Hypothalamus (tissue), 51 donors: Measurements from ENCODE around the gene NLK.
"Not testable (repeated sequence)": the region's sequence is repeated elsewhere in the genome, so short reads cannot be mapped to it uniquely, and the experiment has no call there.

Source experiments
- DNase-seq, 51 donors: peaks; one replicate each; lab custom pipeline; 2025; lab: John Stamatoyannopoulos, UW

The NLK gene

DNA sequence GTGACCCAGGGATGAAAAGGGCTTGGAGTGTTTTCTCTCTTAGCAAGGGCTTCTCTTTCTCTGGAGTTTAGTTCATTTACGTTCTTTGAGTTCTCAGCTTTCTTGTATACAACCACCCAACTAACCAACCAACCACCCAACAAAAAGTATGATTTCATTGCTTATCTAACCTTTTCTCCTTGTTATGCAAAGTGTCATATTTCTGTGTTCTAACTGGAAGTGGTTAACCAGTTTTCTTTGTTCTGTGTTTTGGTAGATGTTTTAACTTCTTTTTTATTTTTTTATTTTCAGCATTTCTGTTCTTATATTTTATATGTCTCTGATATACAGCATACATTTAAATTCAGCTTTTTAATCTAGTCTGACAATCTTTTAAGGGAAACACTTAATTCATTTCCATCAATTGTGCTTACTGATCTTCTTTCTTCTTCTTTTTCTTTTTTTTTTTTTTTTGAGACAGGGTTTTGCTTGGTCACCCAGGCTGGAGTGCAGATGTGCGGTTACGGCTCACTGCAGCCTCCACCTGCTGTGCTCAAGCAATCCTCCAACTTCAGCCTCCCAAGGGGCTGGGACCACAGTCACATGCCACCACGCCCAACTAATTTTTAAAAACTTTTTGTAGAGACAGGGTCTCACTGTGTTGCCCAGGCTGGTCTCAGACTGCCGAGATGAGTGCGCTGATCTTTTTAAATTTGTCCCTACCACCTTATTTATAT lies 29.6 kb downstream of the NLK start:
- DNase-seq: no peak

DNA sequence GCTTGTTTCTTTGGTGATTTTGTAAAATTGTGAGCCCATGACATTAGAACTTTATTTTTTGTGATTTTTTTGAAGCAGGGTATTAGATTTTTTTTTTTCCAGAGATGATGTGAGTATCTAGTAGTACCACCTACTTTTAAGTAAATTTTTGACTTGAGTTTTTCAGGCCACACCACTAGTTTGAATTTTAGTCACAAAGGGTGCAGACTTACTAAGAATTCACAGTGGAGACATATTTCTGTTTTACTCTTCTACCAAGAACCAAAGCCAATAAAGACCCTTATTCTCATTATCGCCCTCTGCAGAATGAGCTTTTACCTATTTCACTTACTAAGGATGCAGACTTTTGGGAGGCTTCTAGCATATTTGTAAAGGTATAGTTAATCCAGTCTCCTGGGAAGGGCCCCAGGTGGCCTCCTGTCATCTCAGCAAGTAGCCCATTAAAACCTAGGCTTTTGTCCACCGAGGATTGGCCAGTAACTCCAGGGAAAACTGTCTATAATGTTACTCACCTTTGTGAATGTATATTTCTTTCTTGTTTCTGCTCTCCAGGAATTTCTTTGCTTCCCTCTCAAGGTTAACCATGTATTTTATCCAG lies 30.6 kb downstream of the NLK start:
- no peak for DNase-seq

DNA sequence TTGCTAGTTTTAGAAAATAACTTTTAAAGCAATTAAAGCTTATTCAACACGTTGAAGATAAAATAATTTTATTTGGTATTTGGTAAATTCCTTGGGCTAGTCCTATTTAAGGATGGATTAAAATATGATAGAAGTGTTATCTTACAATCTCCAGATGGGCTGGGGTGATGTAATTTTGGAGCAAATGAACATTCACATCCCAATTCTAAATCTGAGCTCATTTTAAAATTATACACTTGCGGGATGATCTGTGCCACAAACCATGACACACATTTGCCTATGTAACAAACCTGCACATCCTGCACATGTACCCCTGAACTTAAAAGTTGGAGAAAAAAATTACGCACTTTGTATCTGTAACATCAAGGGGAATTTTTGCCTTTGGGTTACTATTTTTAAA lies 31.5 kb downstream of the NLK start:
- DNase-seq: no peak

DNA sequence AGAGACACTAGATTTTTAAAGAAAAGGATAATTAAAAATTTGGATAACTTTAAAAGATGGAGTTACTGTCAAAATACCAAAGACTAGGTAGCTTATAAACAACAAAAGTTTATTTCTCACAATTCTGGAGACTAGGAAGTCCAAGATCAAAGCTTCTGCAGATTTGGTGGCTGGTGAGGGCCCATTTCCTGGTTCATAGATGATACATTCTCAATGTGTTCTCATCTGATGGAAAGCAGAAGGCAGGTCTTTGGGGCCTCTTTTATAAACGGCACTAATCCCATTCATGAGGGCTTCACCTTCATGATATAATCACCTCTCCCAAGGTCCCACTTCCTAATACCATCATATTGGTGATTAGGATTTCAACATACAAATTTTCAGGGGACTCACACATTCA lies 33.7 kb downstream of the NLK start:
- DNase-seq: no peak

DNA sequence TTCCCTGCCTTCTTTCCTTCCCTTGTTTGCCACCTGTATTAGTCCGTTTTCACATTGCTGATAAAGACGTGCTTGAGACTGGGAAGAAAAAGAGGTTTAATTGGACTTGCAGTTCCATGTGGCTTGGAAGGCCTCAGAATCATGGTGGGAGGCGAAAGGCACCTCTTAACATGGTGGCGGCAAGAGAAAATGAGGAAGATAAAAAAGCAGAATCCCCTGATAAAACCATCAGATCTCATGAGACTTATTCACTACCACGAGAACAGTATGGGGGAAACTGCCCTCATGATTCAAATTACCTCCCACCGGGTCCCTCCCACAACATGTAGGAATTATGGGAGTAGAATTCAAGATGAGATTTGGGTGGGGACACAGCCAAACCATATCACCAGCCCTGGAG lies 34.7 kb downstream of the NLK start:
- DNase-seq: not testable (repeated sequence)

DNA sequence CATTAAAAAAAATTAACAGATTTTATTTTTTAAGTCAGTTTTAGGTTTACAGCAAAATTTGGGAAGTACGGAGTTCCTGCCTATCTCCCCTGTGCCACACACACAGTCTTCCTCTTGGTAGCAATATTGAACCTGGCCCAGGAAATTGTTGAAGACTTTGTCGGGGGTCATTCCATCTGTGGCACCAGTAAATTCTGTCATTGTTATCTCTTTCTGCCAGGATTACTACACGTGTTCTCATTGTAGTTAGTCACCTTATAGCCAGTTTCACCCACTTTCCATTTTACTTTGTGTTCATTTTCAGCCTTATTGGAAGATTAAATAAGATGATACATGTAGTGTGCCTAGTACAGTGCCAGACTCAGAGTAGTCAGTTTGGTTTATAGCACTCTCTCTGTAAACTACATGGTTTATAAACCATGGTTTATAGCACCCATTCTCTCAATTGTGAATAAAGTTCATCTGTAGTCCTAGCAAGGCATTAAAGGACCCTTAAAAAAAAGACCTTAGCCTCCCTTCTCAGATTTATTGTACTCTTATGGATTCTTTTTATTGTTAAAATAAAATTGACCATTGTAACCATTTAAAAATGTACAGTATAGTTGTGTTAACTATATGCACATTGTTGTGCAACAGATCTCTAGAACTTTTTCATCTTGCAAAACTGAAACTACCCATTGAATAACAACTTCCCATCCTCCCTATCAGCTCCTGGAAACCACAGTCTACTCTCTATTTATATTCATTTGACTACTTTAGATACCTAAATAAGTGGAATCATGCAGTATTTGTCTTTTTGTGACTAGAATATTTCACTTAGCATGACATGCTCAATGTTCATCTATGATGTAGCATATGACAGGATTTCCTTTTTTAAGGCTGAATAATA lies 36.1 kb downstream of the NLK start:
- DNase-seq: no peak

DNA sequence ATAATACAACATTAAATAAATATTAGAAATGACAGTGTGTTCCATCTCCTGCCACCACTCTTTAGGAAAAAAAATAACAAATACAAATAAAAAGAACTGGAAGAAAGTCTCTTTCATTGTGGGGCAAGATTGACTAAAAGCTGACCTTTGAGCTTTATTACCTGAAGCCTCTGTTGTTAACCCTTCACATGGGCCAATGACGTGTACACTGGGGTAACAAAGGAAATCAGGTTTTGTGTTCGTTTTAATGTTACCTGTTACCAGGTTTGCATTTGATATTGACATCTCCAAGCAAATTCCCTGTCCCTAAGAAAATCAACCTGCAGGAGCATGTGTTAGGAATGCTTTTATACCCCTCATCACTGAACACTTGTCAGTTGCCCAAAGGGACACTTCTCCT lies 39.0 kb downstream of the NLK start:
- DNase-seq: no peak

DNA sequence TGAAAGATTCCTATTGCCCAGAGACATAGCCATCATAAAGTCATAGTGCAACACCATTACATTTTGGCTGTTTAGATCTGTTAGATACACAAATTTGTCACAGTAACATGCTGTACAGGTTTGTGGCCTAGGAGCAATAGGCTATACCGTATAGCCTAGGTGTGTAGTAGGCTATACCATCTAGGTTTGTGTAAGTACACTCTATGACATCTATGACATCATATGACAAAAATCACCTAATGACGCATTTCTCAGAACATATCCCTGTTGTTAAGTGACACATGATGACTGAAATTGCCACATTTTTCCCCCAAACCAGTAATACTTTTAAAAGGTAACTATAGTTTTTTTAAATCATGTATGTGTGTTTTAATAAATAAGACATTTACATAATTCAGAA lies 43.3 kb downstream of the NLK start:
- DNase-seq: no peak

DNA sequence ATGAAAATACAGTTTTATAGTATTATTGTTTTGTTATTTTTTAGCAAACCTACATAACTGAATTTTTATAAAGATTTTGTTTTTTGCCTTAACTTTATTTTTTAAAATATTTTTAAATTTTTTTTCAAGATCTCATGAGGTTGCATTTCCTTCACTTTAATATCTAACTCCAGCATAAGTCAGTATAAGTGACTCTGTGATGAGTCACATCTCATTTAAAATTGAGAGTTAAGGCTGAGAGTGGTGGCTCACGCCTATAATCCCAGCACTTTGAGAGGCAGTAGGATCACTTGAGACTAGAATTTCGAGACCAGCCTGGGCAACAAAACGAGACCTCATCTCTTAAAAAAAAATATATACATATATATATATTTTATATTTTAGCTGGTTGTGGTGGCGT lies 44.0 kb downstream of the NLK start:
- no peak for DNase-seq

DNA sequence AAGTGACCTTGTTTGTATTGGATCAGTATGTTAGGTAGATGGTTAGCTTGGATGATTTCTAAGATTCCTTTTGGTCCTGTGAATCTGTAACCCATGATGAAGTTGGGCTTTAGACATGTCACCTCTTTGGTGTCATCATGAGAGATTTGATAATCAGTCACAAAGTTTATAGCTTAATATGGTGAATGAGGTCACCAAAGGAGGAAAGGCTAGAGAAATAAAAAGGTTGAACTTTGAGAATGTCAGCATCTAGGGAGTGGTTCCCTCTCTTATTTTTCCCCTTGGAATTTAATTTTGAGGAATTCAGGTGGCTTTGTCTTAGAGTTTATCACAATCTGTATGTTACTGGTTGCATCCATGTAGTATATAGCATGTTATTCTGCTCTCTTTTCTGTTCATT lies 45.3 kb downstream of the NLK start:
- no peak for DNase-seq

DNA sequence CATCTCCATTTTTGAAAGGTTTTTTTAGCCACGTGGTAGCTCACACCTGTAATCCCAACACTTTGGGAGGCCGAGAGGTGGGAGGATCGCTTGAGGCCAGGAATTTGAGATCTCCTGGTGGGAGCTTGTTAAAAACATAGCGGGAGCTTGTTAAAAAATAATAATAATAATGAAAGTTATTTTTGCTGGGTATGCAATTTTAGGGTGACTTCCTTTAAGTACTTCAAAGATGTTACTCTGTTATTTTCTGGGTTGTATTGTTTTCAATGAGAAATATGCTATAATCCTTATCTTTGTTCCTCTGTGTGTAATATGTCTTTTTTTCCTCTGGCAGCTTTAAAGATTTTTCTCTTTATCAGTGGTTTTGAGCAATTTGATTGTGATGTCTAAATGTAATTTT lies 48.1 kb downstream of the NLK start:
- DNase-seq: no peak

DNA sequence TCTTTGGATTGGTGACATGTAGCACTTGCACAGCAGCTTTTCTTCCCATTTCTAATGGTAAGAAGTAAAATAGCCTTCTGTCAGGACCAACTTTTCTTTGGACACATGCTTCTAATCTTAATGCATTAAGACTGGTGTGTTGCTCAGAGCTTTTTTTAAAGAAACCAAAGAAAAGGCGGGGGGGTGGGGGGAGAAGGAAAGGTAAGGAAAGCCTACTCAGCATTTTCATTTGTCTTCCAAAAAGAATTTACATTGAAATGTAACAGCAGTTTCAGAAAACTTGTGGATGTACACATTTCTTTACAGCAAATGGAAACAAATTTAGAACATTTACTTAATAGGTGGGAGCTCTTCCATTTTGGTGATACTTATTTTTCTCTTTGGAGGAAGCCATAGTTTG lies 49.6 kb downstream of the NLK start:
- DNase-seq: no peak

DNA sequence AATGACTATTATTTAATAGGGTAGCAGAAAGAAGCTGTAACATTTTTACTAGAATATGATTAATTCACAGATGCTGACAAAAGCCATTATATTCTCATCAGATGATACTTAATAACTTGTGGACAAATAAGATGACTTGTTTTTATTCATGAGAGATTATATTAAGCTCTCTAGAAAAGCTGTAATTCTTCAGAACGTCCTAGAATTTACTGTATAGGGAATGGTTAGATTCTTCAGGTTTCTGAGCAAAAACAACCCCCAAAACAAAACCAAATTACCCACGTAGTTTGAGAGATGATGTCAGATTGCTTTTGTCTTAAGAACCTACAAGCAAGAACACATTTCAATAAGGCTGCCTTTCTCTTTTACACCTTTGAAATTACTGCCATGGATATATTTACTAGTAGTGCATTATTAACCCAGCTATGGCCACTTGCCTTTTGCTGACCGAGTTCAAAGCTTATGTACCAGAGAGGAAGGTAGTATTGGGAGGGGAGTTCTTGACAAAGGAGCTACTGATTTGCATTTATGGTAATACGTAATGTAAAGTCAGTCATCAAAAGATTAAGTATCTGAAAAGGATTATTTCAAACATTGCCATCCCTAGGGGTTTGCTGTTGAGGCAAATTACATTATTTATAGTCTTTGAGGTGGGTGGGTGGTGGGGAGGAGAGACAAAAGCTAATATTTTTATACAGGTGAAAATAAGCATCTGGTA lies 51.7 kb downstream of the NLK start:
- no peak for DNase-seq

DNA sequence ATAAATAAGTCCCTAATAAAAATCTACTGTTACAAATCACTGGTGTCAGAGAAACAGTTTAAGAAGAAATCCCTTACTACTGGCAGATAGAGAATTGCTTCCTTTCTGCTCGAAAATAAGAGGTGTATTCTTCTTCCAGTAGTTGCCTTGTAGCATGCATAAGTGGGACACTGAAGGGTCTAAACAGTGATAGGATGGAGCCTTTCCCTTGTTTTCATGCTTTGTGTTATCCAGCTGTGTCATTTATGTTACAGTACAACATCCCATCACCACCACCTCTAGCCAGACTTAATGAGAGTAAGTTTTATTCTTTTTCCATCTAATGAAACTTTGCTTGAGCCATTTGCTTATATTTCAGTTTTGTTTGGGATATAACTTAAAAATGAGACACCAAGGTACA lies 54.3 kb downstream of the NLK start:
- DNase-seq: no peak

DNA sequence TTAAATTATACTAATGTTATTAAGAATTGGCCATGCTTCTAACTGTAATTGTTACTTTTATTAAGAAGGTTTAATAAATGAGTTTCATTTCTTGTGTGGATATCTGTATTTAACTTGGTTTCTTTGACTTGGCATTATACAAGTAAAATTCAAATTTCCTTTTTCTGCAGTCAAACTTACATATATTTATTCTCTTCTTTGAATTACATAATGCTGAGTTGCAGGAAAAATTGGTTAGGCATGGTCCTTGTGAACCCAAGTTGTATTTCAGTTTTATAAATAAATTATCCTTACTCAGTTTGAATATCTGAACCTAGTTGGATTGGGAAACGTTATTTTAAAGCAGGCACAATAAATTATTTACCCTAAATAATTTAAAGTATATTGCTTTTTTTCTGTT lies 54.8 kb downstream of the NLK start:
- no peak for DNase-seq

DNA sequence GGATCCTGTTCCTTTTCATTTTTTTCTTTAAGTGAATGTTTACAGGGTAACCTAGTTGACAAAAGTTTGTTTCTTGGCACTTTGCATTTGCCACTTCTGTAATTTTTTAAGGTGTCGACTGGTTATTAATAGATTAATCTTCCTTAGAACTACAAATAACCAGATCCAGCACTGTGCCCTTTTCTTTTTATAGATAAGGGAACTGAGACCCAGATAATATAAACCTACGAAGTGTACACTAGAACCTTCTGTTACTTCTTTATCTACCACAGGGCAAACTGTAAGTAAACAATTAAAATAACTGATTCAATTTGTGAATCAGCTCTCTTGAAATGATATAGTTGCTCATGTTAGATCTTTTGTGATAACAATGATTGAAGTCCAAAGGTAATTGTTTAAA lies 55.4 kb downstream of the NLK start:
- no peak for DNase-seq

DNA sequence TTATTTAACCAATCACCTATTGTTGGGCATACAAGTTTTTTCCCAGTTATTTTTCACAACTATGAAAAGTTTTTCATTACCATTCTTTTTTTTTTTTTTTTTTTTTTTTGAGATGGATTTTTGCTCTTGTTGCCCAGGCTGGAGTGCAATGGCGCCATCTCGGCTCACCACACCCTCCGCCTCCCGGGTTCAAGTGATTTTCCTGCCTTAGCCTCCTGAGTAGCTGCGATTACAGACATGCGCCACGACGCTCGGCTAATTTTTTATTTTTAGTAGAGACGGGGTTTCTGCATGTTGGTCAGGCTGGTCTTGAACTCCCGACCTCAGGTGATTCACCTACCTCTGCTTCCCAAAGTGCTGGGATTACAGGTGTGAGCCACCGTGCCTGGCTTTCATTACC lies 56.1 kb downstream of the NLK start:
- not testable (repeated sequence) for DNase-seq

DNA sequence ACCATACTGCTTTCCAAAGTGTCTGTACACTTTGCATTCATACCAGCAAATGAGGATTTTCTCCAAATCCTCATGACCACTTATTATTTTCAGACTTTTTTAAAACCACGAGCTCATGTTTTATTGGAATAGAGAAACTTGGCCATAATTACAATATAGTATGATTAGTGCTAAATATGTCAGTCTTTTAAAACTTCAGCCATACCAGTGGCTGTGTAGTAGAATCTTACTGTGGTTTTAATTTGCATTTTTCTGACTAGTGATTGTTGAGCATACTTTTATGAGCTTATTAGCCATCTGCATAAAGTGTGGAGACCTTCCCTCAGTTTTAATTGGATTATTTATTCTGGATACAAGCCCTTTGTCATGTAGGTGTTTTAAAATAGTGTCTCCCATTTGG lies 57.8 kb downstream of the NLK start:
- no peak for DNase-seq

DNA sequence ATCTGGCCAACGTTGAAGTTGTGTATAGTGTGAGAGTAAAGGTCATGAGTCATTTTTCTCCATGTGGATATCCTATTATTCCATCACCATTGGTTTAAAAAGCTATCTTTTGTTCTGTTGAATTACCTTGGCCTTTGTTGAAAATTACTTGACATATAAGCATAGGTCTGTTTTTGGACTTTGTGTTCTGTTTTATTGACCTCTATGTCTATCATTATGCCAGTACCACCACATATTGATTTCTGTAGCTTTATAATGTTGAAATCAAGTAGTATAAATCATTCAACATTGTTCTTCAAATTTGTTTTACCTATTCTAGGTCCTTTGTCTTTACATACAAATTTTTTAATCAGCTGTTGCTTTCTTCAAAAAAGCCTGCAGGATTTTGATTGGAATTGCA lies 58.5 kb downstream of the NLK start:
- DNase-seq: no peak

DNA sequence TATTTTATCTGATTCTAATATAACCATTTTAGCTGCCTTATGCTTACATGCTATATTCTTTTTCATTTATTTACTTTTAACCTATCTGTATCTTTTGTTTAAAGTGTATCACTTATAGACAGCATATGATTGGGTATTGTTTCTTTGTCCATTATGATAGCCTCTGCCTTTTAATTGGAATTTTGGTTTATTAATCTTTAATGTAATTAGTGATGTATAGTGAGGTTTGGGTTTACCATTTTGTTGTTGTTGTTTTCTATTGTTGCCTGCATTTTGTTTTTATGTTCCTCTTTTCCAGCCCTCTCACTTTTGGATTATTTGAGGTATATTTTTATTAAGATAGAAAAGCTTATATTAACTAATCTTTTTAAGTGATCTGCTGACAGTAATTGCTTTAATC lies 59.4 kb downstream of the NLK start:
- DNase-seq: no peak

DNA sequence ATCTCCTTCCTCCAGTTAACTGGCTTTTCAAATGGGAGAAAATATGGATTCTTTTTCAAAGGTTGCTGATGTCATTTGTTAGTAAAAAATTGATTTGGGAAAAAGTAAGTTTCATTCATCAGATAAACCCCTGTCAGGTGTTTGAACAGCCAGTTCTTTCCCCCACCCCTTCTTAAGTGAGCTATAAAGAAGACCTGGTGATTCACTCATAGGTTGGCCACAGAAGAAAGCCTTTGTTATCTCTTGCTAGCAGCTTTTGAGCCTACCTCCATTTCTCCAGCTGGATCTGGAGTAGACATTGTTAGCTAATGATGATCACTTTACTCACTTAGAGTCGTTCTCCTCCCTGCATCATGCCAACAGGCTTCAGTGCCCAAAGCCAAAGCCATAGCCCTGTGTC lies 63.0 kb downstream of the NLK start:
- DNase-seq: no peak
